GM12878 (cell line): Measurements from ENCODE around the gene HK2. TPM values are rescaled to one million over a fixed set of nuclear protein-coding genes. Genes with fewer than 3 reads are reported as not detected.

Experiments
- ATF2 ChIP-seq: IDR thresholded peaks from 2 replicates; pipeline ENCODE4 v1.6.1; 2012; ENCODE audit warnings: low read length, inconsistent platforms
- FOXK2 ChIP-seq: fragments of 450-650 bp; IDR thresholded peaks from 2 replicates; pipeline ENCODE4 v1.6.1; 2017; ENCODE audit warnings: mild to moderate bottlenecking, moderate library complexity
- LARP7 ChIP-seq: fragments of 450-650 bp; IDR thresholded peaks from 2 replicates; pipeline ENCODE4 v1.6.1; 2017; ENCODE audit warnings: mild to moderate bottlenecking
- PAX8 ChIP-seq: fragments of 450-650 bp; IDR thresholded peaks from 2 replicates; pipeline ENCODE4 v1.6.1; 2017; ENCODE audit warnings: mild to moderate bottlenecking, moderate library complexity
- polyA plus RNA-seq, 11 experiments: library from polyadenylated mRNA; depleted of rRNA in 4 of 11; unstranded in 6 of 11; stranded (reverse) in 5 of 11; fragments of >200 nt; fragmentation: Nextera tagmentation in 4 of 11; fragmentation: Illumina TruSeq in 1 of 11; extraction: Ambion mirVana in 4 of 11; extraction: Trizol in 1 of 11; gene quantifications; 1 replicate in 1 of 11; 2 replicates in 10 of 11; pipeline versions ENCODE4 v1.2.1 to v1.2.3, GENCODE V29; 2011 to 2016; ENCODE audit warnings: inconsistent platforms in 2 of 11, missing spikeins in 2 of 11, low read depth in 1 of 11
- total RNA-seq, 4 experiments: library from RNA; depleted of rRNA in 3 of 4; stranded (reverse); fragments of >200 nt in 3 of 4; fragmentation: Illumina TruSeq in 1 of 4; extraction: Trizol in 1 of 4; gene quantifications; 2 replicates each; pipeline versions ENCODE4 v1.2.1 to v1.2.3, GENCODE V29; 2013 to 2021
- TF ChIP-seq, protein P1 (sequence below): fragments of 450-650 bp; IDR thresholded peaks from 2 replicates; pipeline ENCODE4 v1.6.1; 2018; ENCODE audit warnings: borderline replicate concordance, mild to moderate bottlenecking; ENCODE audit not compliant: partially characterized antibody
- TF ChIP-seq, protein P2 (sequence below): fragments of 450-650 bp; formaldehyde crosslinking; IDR thresholded peaks from 2 replicates; pipeline ENCODE4 v1.5.0; 2022; ENCODE audit warnings: mild to moderate bottlenecking, missing genetic modification characterization

The HK2 gene
- total and polyA plus RNA-seq, 10 of the 15 experiments (the other 5 are each of a cell fraction or from before 2014, with no cell fraction given) = 5.0 to 73.1 (median 20.2) TPM

DNA sequence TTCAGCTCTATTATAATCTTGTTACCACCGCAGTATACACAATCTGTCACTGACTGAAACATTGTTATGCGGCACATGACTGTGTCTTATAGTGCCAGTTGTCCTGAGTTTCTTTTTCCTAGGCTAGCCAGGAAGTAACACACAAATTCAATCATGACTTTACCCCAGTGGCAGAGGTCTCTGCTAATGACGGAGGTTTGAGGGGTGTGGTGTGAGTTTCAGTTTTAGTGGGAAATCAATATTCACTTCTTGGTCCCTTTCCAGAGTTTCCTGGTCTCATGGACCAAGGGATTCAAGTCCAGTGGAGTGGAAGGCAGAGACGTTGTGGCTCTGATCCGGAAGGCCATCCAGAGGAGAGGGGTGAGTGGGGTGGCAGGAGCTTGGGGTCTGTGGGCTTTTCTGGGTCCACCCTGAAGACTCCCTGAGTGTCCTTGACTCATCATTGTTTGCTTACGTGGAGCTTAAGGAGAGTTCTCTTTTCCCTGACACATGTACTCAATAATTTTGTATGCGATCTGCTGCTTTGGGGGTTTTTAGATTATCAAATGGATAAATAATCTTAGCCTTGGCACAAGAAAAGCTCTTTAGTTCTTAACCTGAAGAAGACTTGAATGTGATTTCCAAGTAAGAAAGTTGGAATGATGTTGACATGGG is 39.2 kb downstream of the HK2 start (continued):
- TF ChIP-seq, protein P1, sequence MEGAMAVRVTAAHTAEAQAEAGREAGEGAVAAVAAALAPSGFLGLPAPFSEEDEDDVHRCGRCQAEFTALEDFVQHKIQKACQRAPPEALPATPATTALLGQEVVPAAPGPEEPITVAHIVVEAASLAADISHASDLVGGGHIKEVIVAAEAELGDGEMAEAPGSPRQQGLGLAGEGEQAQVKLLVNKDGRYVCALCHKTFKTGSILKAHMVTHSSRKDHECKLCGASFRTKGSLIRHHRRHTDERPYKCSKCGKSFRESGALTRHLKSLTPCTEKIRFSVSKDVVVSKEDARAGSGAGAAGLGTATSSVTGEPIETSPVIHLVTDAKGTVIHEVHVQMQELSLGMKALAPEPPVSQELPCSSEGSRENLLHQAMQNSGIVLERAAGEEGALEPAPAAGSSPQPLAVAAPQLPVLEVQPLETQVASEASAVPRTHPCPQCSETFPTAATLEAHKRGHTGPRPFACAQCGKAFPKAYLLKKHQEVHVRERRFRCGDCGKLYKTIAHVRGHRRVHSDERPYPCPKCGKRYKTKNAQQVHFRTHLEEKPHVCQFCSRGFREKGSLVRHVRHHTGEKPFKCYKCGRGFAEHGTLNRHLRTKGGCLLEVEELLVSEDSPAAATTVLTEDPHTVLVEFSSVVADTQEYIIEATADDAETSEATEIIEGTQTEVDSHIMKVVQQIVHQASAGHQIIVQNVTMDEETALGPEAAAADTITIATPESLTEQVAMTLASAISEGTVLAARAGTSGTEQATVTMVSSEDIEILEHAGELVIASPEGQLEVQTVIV = no peak
- no peak for TF ChIP-seq LARP7
- TF ChIP-seq, protein P2, sequence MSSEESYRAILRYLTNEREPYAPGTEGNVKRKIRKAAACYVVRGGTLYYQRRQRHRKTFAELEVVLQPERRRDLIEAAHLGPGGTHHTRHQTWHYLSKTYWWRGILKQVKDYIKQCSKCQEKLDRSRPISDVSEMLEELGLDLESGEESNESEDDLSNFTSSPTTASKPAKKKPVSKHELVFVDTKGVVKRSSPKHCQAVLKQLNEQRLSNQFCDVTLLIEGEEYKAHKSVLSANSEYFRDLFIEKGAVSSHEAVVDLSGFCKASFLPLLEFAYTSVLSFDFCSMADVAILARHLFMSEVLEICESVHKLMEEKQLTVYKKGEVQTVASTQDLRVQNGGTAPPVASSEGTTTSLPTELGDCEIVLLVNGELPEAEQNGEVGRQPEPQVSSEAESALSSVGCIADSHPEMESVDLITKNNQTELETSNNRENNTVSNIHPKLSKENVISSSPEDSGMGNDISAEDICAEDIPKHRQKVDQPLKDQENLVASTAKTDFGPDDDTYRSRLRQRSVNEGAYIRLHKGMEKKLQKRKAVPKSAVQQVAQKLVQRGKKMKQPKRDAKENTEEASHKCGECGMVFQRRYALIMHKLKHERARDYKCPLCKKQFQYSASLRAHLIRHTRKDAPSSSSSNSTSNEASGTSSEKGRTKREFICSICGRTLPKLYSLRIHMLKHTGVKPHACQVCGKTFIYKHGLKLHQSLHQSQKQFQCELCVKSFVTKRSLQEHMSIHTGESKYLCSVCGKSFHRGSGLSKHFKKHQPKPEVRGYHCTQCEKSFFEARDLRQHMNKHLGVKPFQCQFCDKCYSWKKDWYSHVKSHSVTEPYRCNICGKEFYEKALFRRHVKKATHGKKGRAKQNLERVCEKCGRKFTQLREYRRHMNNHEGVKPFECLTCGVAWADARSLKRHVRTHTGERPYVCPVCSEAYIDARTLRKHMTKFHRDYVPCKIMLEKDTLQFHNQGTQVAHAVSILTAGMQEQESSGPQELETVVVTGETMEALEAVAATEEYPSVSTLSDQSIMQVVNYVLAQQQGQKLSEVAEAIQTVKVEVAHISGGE = no peak
- TF ChIP-seq PAX8 = no peak
- TF ChIP-seq ATF2 = no peak
- no peak for TF ChIP-seq FOXK2
- TF ChIP-seq, all 136 proteins: peak for 0
